Chondrocyte (in vitro differentiated cells): ENCODE measurements around the gene C15orf62. TPM values are rescaled to one million over a fixed set of nuclear protein-coding genes. Genes with fewer than 3 reads are reported as not detected.

Experiments used
- DNase-seq: peaks from one replicate; pipeline ENCODE4 v3.0.0; 2021; ENCODE audit warnings: mixed read lengths, low spot score
- H3K27ac Mint-ChIP-seq: one replicate; pipeline ENCODE4 v1.8.0; 2021; ENCODE audit warnings: mild to moderate bottlenecking, moderate library complexity, mixed read lengths; ENCODE audit not compliant: unreplicated experiment
- H3K27me3 Mint-ChIP-seq: 2 replicates; pipeline ENCODE4 v1.8.0; 2021; ENCODE audit warnings: low read depth, mixed read lengths
- H3K36me3 Mint-ChIP-seq: 2 replicates; pipeline ENCODE4 v1.8.0; 2021; ENCODE audit warnings: low read depth, mixed read lengths
- H3K4me1 Mint-ChIP-seq: 2 replicates; pipeline ENCODE4 v1.8.0; 2021; ENCODE audit warnings: low read depth, mild to moderate bottlenecking, mixed read lengths
- H3K4me3 Mint-ChIP-seq: one replicate; pipeline ENCODE4 v1.8.0; 2021; ENCODE audit warnings: mild to moderate bottlenecking, moderate library complexity, mixed read lengths; ENCODE audit not compliant: unreplicated experiment
- H3K9me3 Mint-ChIP-seq: 2 replicates; pipeline ENCODE4 v1.8.0; 2021; ENCODE audit warnings: low read depth, mixed read lengths
- CTCF ChIP-seq: fragments of 200-600 bp; sonication (generic); IDR thresholded peaks from 2 replicates; pipeline ENCODE4 v1.5.0; 2021; ENCODE audit warnings: antibody characterized with exemption, mild to moderate bottlenecking, moderate library complexity
- total RNA-seq: library from RNA; stranded (reverse); gene quantifications from 3 replicates; pipeline ENCODE4 v1.2.1, GENCODE V29; 2021

Gene C15orf62
- total RNA-seq, 1 donor from 2014 or later, result 0.12 TPM

DNA sequence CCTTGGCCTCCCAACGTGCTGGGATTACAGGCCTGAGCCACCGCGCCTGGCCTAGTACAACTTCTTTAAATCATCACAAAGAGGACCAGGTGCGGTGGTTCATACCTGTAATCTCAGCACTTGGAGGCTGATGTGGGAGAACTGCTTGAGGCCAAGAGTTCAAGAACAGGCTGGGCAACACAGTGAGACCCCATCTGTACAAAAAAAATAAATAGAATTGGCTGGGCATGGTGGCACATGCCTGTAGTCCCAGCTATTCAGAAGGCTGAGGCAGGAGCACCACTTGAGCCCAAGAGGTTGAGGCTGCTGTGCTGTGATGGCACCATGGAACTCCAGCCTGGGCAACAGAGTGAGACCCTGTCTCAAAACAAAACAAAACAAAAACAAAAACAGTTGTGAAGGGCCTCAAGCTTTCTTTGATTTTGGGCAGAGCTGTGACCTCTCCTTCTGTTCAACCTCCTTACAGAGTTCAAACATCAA, 20.6 kb upstream of the C15orf62 start:
- peaks cover 24% of the 10 kb centered on the region for H3K4me1 Mint-ChIP-seq
- no peaks in the 10 kb centered on the region for H3K27me3 Mint-ChIP-seq
- peaks cover 10% of the 10 kb centered on the region for H3K36me3 Mint-ChIP-seq
- no peaks in the 10 kb centered on the region for H3K9me3 Mint-ChIP-seq
- no peak for DNase-seq
- no peak overlapping the region for H3K27ac Mint-ChIP-seq
- no peak for TF ChIP-seq CTCF
- H3K4me3 Mint-ChIP-seq, result no peak overlapping the region

DNA sequence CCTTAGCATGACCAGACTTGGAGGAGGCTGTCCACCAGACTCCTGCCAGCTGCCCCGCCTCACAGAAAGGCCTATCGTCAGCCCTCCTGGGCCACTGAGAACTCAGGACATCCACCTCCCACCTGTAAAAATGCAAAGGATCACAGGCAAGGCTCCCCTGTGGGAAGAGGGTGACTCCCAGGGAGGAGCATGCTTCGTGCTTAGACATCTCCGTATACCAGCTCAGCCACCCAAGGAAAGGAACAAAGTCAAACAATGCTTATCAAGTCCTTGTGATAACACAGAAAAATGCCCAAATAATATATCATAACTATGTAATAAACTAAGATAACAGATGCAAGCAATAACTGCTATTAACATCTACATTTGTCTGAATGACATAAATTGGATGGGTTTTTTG, 18.9 kb upstream of the C15orf62 start:
- Mint-ChIP-seq H3K27me3 (no peaks in the 10 kb centered on the region), H3K9me3 (no peaks in the 10 kb centered on the region), H3K4me1 (peaks cover 32% of the 10 kb centered on the region), H3K36me3 (peaks cover 5% of the 10 kb centered on the region), H3K27ac (no peak overlapping the region), H3K4me3 (no peak overlapping the region)
- DNase-seq, result no peak
- TF ChIP-seq CTCF, result no peak

GRCh38 chr15:40751745-40752144, 18.0 kb upstream of the C15orf62 start:
- no peak for DNase-seq
- no peaks in the 10 kb centered on the region for H3K27me3 Mint-ChIP-seq
- TF ChIP-seq CTCF, result no peak
- no peaks in the 10 kb centered on the region for H3K9me3 Mint-ChIP-seq
- H3K27ac Mint-ChIP-seq, result no peak overlapping the region
- peaks cover 32% of the 10 kb centered on the region for H3K4me1 Mint-ChIP-seq
- peaks cover 5% of the 10 kb centered on the region for H3K36me3 Mint-ChIP-seq
- H3K4me3 Mint-ChIP-seq, result no peak overlapping the region

DNA sequence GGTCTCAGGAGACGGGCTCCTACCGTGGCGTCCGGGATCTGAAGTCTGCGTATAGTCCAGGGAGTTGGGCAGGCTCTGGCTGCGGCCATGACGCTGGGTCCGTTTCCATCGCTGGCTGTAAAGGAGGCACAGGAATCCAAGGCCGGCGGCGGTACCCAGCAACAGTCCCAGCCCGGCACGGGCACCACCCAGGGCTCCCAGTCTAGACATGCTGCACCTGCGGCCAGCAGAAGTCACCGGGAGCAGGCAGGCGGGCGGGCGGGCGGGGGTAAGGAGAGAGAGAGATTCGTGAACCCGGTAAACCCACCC, 15.3 kb upstream of the C15orf62 start:
- peak overlapping the region; percentile 91 for H3K4me3 Mint-ChIP-seq
- TF ChIP-seq CTCF, result no peak
- peaks cover 3% of the 10 kb centered on the region for H3K36me3 Mint-ChIP-seq
- no peak for DNase-seq
- H3K27ac Mint-ChIP-seq, result peak overlapping the region; percentile 95
- H3K27me3 Mint-ChIP-seq, result no peaks in the 10 kb centered on the region
- H3K4me1 Mint-ChIP-seq, result peaks cover 25% of the 10 kb centered on the region
- no peaks in the 10 kb centered on the region for H3K9me3 Mint-ChIP-seq

DNA sequence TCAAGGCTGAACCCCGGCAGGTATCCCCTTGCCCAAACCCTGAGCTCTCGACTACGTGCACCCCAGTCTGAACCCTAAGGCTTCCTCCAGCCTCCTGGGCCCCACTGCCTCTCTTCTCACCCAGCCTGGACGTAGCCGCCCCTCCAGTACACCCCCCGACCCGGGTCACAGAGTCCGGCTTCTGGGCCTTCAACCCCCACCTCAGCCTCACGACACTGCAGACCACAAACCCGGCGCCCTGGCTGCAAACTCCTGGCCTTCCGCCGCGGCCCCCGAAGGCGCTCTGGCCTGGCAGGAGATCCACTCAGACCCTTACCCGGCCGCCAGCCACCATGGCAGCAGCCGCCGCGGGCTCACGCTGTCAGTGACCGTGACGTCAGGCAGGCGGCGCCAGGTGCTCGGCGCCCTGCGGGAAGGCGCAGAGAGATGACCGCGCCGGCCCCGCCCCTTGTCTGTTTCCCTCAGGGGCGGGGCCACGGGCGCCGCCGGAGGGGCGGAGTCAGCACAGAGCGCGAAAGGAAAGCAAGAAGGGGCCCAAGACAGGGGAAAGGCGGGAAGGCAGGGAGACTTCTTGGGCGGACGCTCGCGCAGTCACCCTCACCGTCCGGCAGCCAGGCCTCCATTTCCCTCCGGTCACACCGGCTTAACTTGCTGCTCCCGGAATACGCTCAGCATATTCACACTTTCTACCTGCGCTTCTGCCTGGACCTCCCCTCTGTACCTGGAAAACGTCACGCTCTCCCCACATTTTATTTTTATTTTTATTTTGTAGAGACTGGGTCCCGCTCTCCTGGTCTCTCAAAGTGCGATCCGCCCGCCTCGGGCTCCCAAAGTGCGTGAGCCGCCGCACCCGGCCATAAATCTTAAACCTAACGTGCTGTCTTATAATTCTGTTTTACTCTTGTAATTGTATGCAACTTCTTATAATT, 14.6 kb upstream of the C15orf62 start, which contains the start of gene RMDN3:
Gene RMDN3, minus strand, starts transcription at position 372 of the 929 bp plus-strand sequence. CDS start 471 bp downstream, outside the sequence.
- Mint-ChIP-seq H3K4me1 (peaks cover 25% of the 10 kb centered on the region), H3K27me3 (no peaks in the 10 kb centered on the region), H3K36me3 (peaks cover 2% of the 10 kb centered on the region), H3K27ac (peak within 1 kb of the TSS; percentile 95), H3K9me3 (no peaks in the 10 kb centered on the region), H3K4me3 (peak within 1 kb of the TSS; percentile 91)
- no peak for DNase-seq
- no peak for TF ChIP-seq CTCF
